Measurements from ENCODE around the gene SLC6A3. TPM values are rescaled to one million over a fixed set of nuclear protein-coding genes. Genes with fewer than 3 reads are reported as not detected.
A peak's percentile ranks its signal among the peaks of the same experiment; 100 is the strongest.

The SLC6A3 gene
- total and polyA plus RNA-seq, 9 of the 15 experiments (the other 6 are each of a cell fraction or from before 2014, with no cell fraction given) = not detected

GRCh38 chr5:1478271-1479035 lies 33.2 kb upstream of the SLC6A3 start:
- Histone ChIP-seq H3K79me2 (ENCODE audit: control insufficient read depth, insufficient read depth, low read length) (no peaks in the 10 kb centered on the region), H3K27me3 (ENCODE audit: control insufficient read depth in 2 of 2, insufficient read depth in 2 of 2, low read length in 2 of 2) (no peaks in the 10 kb centered on the region), H3K9me1 (ENCODE audit: control insufficient read depth, insufficient read depth, low read length) (peaks cover 2% of the 10 kb centered on the region), H3K27ac (ENCODE audit: extremely low read depth, low read depth, low read length) (no peak overlapping the region), H3K9me3 (replicated peaks; ENCODE audit: control insufficient read depth, insufficient read depth, low read depth, low read length) (no peaks in the 10 kb centered on the region), H4K20me1 (replicated peaks; ENCODE audit: control insufficient read depth, insufficient read depth, low read length) (peaks cover 20% of the 10 kb centered on the region; the same call in 1 of the 2 replicates), H3K9ac (ENCODE audit: insufficient read depth in 1 of 2, low read depth in 2 of 2, low read length in 2 of 2) (no peak overlapping the region), H2AFZ (ENCODE audit: low read depth, low read length) (no peak overlapping the region), H3K4me1 (replicated peaks in 1 of 2; ENCODE audit: control insufficient read depth in 2 of 2, insufficient read depth in 2 of 2, low read length in 2 of 2) (peaks cover 0 to 19% of the 10 kb centered on the region in 2 experiments; a peak in 1 of 5 replicates), H3K36me3 (ENCODE audit: control insufficient read depth, insufficient read depth, low read length) (peaks cover 7% of the 10 kb centered on the region; the same call in 2 of the 3 replicates), H3K4me3 (no peak overlapping the region), H3K4me2 (ENCODE audit: insufficient read depth, low read length) (no peak overlapping the region)
- 53% methylated on average over 13 of the region's 13 CpGs for WGBS (ENCODE audit: insufficient coverage, low coverage, missing lambda C conversion rate)
- TSS peak; percentile 34 for BruUV-seq (replicated peaks)
- no peak for DNase-seq (ENCODE audit: extremely low read depth in 1 of 4, low spot score in 3 of 4)
- ChIA-PET CTCF (ENCODE audit: low intra/inter-chr PET ratio) (interaction anchor here (0.7 to 2.4 kb wide), 4 partner anchors 10 to 166 kb away, joined by 3 to 17 read pairs (median 7); no protein-coding TSS in a partner anchor), POLR2A (no interaction called here)
- in situ Hi-C loops (cut with MboI) (no loop called here), intact Hi-C loops (cut with micrococcal nuclease) (loop anchor here (1.0 kb wide), 1 partner anchor 163 kb away; no protein-coding TSS in a partner anchor)
- FAIRE-seq = no peak
- ATAC-seq = no peak
- TF ChIP-seq ZBTB1 (CRISPR knock-in tag; IDR thresholded peaks at IDR 0.05; ENCODE audit: borderline replicate concordance, low read depth) (no peak), CTCF (IDR thresholded peaks at IDR 0.05 in 2 of 3, conservative IDR thresholded peaks at IDR 0.05 in 1 of 3; ENCODE audit: insufficient read depth in 2 of 3, low read depth in 1 of 3, low read length in 3 of 3) (peak in 1 of 3 experiments; percentile 25; a peak in 2 of 6 replicates)
